ENCODE results near the gene NOP9.

- TF ChIP-seq POLR2AphosphoS5 (IDR thresholded peaks at IDR 0.05; ENCODE audit: low read depth, low read length) (no peak), REST (IDR thresholded peaks at IDR 0.05; ENCODE audit: insufficient read depth in 1 of 2, low read depth in 2 of 2, low read length in 2 of 2) (no peak), TAF1 (IDR thresholded peaks at IDR 0.05; ENCODE audit: borderline replicate concordance, insufficient read depth, low read length) (no peak), SIN3A (IDR thresholded peaks at IDR 0.05; ENCODE audit: borderline replicate concordance, insufficient read depth, low read length) (no peak), FOXP2 (optimal IDR thresholded peaks at IDR 0.05; ENCODE audit: borderline replicate concordance, extremely low read depth, extremely low read length, insufficient read depth) (no peak)
Observed at GRCh38 chr14:24283796-24284460, 15.7 kb upstream of the NOP9 start.

All from PFSK-1 (cell line).